HG03354 (cell line): ENCODE data around the gene ASAP2.

Experiments
- ATAC-seq: cut with Tn5 transposase; IDR thresholded peaks from one replicate; pipeline ENCODE4 v1.9.1; 2021; ENCODE audit warnings: mild to moderate bottlenecking; ENCODE audit not compliant: unreplicated experiment, poor library complexity, severe bottlenecking

The ASAP2 gene

DNA sequence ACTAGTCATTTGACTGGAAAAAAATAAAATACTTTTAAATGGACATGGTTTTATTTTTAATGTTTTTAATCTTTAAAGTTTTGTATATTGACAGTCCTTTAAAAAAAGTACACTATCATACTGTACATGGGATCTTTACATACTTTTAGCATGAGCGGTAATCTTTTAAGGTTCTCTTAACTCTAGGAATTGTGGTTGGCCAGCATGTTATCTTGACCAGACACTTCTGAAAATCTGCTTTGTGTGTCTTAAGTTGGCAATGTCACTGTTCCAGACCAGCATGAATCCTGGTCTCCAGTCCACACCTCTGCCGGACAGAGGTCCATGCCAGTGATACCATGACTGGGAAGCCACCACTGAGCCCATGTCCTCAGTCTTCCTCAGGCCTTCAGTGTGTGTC lies 199.0 kb downstream of the ASAP2 start:
- no peak for ATAC-seq

DNA sequence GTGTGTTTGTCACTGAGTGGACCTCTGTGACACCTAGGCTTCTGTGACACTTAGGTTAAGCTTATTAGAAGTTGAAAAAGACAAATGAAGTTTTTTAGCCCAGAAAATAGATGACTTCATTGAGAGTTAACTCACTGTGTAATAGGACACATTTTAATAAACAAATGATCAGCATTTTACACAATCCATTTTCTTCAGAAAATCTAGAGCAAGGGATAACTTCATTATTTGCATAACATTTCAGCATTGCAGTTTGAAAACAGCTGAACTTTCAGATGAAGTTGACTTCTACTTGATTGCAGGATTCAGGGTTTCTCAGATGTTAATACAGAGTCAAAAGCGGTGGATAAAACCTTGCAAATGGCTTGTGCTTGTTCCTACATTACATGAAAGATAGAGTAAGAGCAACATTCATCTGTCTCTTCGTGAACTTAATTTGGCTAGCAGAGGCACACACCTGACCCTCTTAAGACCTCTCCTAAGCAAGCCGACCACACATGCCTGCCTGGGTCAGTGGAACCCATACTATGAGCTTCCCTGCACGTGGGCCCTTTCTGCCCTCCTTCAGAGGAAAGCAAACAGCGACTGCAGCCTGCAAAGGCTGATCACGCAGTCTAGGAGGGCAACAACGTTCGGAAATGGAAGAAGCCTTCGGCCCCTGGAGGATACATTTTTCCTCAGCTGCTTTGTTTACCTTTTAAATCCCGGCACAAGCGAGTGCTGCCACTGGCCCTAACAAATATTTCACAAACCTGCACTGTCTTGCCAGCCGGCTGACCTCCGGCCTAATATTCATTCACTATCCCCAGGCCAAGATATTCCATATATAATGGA lies 200.1 kb downstream of the ASAP2 start:
- no peak for ATAC-seq

DNA sequence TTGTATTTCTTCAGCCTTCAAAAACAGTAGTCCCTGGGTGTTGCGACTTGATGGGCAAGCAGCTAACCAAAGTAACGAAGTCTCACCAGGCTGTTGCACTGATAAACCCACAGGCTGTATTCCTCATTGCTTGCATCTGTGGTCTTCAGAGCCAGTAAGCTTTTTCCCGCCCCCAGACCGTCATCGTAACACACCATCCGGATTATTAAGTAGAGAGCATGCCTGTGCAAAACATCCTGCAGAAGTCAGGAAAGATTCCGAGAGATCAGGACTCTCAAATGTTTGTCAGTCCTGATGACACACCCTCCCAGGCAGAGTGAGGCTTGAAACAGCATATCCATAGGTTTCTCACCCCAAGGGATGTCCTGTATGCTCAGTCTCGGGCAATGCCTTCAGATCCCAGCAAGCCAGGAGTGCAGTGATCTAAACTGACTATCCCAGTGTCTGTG lies 200.8 kb downstream of the ASAP2 start:
- ATAC-seq = no peak

DNA sequence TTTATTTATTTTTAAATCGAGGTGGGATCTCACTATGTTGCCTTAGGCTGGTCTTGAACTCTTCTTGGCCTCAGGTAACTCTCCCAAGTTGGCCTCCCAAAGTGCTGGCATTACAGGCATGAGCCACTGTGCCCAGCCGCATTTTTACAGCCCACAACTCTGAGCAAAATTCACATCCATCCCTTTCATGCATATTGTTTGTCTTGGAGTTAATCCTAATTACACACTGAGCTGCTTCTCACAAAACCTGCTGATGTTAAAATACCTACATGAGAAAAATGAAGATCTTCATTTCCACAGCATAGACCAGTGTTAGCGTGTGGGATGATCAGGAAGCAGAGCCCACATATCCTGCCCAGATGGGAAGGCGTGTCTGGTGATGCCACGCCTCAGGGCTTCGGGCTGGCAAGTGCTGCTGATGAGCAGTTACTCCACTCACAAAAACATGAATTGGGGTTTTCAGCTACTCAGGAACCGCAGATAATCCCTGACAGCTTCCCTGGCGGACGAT lies 202.1 kb downstream of the ASAP2 start:
- no peak for ATAC-seq

DNA sequence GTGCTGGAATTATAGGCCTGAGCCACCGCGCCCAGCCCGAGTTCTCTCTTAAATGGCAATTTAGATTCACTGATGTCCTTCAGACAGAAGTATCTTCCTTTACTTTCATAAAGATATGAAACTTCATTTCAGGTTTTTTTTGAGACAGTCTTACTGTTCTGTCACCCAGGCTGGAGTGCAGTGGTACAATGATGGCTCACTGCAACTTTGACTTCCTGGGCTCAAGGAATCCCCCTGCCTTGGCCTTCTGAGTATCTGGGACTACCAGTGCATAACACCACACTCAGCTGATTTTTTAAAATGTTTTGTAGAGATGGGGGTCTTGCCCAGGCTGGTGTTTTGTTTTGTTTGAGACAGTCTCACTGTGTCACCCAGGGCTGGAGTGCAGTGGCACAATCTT lies 203.5 kb downstream of the ASAP2 start:
- ATAC-seq = no peak

DNA sequence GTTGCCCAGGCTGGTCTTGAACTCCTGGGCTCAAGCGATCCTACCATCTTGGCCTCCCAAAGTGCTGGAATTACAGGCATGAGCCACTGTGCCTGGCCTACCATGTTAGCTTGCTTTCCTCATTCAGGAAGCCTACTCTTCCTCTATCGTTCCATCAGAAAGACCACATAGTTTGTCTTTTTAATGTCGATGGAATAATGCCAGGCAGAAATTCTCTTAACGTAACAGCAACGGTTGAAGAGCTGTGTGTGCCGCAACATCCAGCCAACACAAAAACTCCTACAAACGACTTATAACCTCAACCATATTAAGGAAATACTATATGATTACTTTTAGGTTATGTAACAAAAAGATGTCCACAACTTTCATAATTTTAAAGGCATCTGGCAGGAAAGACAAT lies 206.2 kb downstream of the ASAP2 start:
- no peak for ATAC-seq

DNA sequence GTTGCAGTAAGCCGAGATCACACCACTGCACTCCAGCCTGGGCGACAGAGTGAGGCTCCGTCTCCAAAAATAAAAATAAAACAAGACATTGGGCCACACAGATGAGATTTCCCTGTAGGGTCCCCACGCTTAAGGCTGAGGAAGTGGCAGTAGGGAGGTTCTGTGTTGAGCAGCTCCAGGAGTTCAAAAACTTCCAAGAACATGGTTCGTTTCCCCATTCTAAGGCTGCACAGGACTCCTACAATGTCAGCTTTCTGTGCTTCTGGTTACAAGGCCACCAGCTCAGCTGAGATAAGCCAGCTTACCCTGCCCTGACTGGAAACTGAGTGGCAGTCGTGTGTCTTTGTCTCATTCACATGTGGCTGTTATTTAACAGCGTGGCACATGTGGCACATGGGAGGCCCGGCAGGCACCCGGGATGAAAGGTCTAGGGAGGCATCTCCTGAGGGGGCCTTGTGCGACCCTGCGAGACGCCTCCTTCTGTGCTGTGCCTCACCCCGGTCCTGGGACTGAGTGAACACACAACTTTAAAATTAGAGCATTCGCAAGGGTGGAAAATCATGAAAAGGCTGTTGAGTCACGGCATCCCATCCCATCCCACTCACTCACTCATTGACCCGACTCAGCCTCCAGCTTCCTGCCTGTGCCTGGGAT lies 209.0 kb downstream of the ASAP2 start:
- no peak for ATAC-seq

DNA sequence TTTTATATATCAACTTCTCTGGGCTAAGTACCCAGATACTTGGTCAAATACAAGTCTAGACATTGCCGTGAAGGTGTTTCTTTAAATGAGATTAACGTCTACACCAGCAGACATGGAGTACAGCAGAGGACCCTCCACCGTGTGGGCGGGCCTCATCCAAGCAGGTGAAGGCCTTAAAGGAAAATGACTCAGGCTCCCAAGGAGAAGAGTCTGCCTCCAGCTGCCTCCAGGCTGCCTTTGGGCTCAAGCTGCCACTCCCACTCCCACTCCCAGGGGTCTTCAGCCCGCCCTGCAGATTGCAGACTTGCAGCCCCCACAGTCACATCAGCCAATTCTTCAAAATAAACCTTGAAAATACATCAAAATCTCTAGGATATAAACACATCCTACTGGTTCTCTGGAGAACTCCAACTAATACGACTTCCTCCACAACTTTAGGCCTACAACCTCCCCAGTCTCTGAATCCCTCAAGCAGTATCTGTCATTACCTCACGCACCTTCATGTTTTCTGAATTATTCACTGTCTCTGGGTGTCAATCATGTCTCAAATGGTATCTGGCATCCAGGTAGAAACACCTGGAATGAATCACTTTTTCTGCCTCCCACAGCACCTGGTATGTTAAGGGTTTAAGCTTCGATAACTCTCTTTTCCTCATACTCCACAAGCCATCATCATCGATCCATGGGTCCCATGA lies 209.8 kb downstream of the ASAP2 start:
- ATAC-seq = no peak

DNA sequence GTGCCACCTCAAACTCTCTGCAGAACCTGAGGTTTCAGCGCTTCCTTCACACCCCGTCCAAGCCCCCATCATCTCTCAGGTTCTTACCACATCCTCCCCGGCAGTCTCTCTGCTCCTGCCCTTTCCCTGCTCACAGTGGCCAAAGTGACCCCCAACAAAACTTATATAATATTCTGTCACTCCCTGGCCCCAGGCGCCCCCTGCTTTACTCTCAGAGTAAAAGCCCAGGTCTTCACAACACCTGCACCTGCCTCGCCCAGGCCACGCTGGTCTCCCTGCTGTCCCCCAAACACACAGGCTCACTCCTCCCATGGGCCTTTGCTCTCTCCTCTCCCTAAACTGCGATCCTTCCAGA lies 210.3 kb downstream of the ASAP2 start:
- no peak for ATAC-seq

DNA sequence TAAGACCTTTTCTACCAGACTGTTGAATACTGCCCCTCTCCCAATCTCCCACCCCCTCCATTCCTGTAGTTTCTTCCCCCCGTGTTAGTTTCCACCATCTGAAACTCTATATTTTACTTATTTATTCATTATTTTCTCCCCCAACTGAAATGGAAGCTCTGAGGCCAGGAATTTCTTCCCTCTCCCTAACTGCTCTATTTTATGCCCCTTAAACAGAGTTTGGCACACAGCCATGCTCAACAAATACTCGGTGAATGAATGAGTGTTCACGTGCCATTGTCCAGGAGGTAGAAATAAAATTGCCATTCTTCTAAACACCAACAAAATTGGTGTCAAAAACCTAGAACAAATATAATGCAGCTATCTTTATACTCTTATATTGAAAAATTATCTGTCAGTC lies 211.1 kb downstream of the ASAP2 start:
- ATAC-seq = no peak

DNA sequence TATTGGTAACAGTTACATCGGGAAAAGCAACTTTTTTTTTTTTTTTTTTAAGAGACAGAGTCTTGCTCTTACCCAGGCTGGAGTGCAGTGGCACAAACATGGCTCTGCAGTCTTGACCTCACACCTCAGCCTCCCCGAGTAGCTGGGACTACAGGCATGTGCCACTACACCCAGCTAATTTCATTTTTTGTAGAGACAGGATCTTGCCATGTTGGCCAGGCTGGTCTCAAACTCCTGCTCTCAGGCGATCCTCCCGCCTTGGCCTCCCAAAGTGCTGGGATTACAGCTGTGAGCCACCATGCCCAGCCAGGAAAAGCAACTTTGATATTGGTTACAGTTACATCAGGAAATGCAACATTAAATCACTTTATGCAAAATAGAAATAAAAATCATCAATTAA lies 212.1 kb downstream of the ASAP2 start:
- ATAC-seq = no peak

DNA sequence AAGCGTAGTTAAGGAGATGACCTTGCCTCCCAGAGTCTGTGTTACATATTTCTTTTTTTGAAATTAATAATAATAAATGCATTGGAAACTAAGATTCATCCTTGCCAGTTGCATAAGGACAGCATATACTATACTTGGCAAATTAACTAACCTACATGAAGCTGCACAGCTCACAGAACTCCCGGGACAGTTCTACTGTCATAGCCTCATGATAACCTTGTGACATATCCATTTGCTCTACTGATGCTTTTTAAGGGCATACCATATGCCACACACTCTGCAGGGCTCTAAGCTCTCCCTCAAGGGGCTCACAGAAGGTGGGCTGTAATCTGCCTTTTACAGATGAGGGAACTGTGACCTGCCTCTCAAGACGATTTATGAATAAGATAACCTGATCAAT lies 212.9 kb downstream of the ASAP2 start:
- no peak for ATAC-seq

DNA sequence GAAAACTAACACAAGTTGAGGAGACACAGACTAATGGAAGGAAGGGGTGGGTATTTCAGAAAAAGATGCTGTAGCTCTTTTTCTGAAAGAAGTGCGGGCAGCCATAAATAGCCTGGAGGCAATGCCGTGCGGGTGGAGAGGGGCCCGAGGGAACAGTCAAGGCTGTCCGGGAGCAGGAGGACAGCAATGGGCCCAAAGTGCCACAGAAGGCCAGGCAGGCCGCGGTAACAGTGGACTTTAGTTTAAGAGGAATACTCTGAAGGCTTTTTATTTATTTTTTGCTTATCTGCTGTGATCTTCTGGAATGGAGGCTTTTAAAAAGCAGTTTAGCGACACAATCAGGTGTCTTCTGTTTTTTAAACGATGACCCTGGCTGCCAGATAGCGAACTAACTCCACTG lies 213.9 kb downstream of the ASAP2 start:
- ATAC-seq = no peak

DNA sequence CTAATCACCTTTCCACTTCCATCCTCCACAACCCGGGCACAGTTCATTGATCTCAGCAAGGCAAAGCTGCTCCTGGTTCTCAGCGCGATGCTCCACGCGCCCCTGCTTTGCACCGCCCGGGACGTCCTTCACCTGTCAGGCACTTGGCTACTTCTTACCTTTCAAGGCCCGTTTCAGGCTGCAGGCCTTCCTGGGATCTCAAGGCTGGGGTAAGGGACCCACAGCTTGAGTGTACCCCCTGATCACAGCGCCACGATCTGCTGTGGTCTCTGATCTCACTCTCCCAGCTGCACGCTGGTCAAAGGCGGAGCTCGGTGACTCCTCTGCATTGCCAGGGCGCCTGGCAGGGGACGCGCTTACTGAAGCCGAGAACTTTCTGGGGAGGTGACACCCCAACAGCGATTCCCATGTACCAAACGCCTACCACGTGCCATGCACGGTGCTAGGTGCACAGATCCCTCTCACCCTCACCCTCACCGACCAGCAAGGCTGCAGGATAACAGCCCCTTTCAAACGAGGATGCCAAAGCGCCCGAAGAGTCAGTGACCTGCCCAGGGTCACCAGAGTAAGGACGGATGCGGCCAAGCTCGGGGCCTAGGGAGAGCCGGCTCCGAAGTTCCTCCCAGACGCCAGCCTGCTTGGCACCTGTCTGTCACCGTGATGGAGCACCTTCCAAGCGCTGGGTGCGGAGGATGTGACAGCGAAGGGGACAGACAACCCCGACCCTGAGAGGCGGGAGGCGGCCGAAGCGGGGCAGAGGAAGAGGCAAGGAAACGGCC lies 215.9 kb downstream of the ASAP2 start:
- ATAC-seq = peak; percentile 41

DNA sequence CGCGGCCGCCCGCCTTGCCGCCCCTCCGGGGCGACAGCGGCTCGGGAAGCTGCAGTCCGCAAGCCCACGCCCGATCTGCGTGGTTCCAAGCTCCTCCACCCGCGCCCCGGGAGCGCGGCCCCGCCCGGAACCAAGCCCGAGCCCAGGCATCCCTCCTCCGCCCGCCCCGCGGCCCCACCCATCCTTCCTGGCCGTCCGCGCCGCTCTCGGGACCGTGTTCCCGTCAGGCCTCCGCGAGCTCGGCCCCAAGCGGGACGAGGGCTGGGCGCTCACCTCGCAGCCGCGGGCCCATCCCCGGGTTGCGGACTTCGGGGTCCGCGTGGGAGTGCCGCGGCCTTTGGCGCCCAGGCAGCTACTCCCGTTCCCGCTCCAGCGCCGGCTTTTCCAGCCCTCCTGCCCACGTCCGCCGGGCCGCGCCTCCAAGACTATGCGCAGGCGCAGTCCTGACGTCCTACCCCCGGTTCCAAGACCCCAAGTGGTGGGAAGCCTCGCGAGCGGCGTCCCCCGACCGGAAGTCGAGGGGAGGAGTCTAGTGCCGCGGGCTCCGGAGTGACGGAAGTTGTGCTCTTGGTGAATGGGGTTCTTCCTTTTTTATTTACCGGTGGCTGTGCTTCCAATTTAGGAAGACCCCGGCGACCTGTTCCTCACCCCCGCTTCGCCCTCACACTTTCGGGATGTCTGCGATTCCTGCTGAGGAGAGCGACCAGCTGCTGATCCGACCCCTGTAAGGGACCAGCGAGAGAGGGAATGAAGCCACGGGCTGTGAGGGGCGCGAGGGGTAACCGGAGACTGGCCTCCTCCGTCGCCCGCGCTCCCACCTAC lies 216.7 kb downstream of the ASAP2 start, which contains the start of the genes CPSF3 and ITGB1BP1:
Gene CPSF3 (plus strand): TSS at position 555 of the 822 bp plus-strand sequence. CDS start 120 bp downstream, at position 675.
Gene ITGB1BP1 (minus strand): TSS at position 429 of the 822 bp plus-strand sequence. CDS start 4,831 bp downstream, outside the sequence.
- ATAC-seq = peak; percentile 87

DNA sequence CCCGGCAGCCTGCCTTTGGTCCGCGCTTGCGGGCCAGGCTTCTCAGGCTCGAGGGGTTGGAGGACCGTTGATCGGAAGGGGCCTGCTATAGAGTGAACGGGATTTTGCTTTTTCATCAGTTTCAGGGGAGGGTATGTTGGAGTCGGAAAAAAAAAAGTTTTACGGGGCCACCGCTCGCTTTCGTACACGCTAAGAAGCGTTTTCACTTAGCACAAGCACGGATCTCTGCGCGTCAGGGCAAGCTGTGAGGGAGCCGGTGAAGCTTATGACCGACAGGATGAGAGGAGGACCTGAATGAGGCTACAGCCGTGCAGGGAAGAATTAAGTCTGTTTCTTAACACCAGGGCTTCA lies 217.3 kb downstream of the ASAP2 start:
- peak; percentile 15 for ATAC-seq

DNA sequence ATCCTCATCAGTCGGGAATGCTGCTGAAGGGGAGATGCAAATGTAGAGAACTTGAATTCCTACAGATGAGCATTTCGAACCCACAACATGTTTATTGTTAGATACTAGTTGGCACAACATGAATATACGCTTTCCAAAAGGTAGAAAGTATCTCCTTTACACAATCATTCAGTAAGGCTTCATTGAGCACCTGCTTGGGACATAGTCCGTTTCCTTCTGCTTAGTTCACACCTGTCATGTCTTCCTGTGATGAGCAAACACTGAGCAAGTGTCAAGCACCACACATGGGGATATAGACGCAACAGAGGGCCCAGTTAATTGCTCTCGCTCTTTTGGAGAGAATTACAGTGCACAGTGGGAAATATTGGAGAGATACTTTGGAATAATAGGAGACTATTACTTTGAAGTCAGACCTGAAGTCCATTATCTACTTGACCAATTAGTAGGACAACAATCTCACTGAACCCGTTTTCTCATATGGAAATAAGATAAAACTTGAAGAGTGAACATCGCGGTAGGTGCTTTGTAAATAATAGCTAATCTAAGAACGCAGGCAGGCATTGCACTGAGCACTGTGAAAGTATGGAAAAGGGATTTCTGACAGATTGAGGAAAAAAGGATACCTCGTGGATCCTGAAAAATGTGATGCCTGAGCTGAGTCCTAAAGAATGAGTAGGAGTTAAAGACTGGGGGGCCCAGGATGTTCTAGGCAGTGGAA lies 218.0 kb downstream of the ASAP2 start:
- ATAC-seq = no peak

DNA sequence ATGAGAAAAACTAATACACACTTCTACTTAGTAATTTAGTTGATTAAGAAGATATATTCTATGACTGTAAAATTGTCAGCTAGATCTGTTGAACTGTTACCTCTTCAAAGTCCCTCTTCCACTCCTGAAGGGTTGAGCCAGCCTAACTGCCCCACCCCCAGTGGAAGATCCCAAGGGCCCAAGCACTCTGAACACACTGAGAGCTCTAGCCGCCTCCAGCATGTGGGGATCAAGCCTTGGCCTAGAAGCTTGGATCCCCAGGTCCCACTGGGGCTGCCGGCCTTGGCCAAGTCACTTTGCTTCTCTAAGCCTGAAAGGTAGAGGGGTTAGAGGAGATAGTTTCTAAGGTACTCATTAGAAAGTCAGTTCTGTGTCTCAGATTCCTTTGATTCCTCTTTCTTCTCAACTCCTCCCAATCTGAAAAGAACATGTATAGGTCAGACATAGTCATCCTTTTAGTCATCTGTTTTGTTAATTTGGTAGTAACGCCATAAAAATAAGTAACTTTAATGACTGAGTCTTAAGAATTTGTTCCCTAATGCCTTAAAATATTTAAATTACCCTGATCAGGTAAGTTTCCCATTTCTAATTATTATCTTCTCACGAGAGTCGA lies 222.5 kb downstream of the ASAP2 start:
- ATAC-seq = no peak
